Measurements from ENCODE around the gene SEMA4F. TPM values are rescaled to one million over a fixed set of nuclear protein-coding genes. Genes with fewer than 3 reads are reported as not detected.

The SEMA4F gene
- total RNA-seq, 1 experiment from 2014 or later = 6.6 TPM

DNA sequence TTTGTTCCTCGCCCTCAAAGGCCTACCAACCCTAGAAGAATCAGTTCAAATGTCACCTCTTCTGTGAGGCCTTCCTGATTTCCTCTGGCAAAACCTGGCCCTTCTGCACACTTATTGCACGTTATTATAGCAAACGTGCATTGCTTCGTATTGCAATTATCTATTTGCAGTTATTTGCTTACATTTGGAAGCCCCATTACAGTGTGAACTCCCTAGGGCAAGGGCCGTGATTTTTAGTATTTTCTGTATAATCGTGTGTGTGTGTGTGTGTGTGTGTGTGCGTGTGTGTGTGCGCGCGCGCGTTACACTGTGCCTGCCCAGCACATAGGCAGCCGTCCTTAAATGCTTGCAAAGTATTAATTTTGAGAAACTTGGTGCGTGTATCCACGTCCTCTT is 460 bp upstream of the SEMA4F start:
- Histone ChIP-seq H2AFZ (ENCODE audit: low read length) (no peak overlapping the region), H2BK20ac (ENCODE audit: low read depth, low read length, poor library complexity, severe bottlenecking) (no peak overlapping the region), H3K9me3 (ENCODE audit: control insufficient read depth, low read depth, low read length) (no peaks in the 10 kb centered on the region), H3K27me3 (ENCODE audit: insufficient read depth, low read length) (peaks cover 15% of the 10 kb centered on the region), H3K14ac (ENCODE audit: insufficient read depth, low read length) (no peak overlapping the region), H3K4me1 (ENCODE audit: insufficient read depth, low read length) (no peaks in the 10 kb centered on the region; the same call in 1 of the 2 replicates), H2BK120ac (ENCODE audit: low read depth, low read length, poor library complexity, severe bottlenecking) (no peak overlapping the region), H3K9ac (ENCODE audit: extremely low read depth, insufficient read length, low read length) (no peak overlapping the region), H2BK15ac (ENCODE audit: low read depth, low read length) (no peak overlapping the region), H3K56ac (ENCODE audit: insufficient read length, low read depth, low read length) (no peak overlapping the region), H3K23me2 (ENCODE audit: insufficient read length, low read depth, low read length, poor library complexity, severe bottlenecking) (peaks cover 11% of the 10 kb centered on the region), H4K91ac (ENCODE audit: insufficient read length, low read depth, low read length) (no peak overlapping the region), H2AK5ac (ENCODE audit: insufficient read length, low read length) (no peak overlapping the region), H4K20me1 (ENCODE audit: control insufficient read depth, insufficient read depth, insufficient read length) (no peaks in the 10 kb centered on the region), H3K23ac (ENCODE audit: insufficient read length, low read depth, low read length) (no peak overlapping the region), H3K27ac (ENCODE audit: insufficient read length, low read depth, low read length) (no peak overlapping the region), H3T11ph (ENCODE audit: low read length) (no peak overlapping the region), H4K5ac (ENCODE audit: insufficient read length, low read depth, low read length) (no peak overlapping the region), H2BK5ac (ENCODE audit: insufficient read length, low read length) (no peak overlapping the region), H2BK12ac (ENCODE audit: insufficient read length, low read depth, low read length) (no peak overlapping the region), H3K4me2 (ENCODE audit: insufficient read depth, insufficient read length, low read length) (peak overlapping the region; percentile 58), H3K4ac (ENCODE audit: low read depth, low read length) (no peak overlapping the region), H3K79me1 (ENCODE audit: insufficient read depth, low read depth, low read length, poor library complexity, severe bottlenecking) (no peaks in the 10 kb centered on the region), H3K18ac (ENCODE audit: insufficient read length, low read depth, low read length) (no peak overlapping the region), H3K79me2 (ENCODE audit: insufficient read depth, low read length) (no peaks in the 10 kb centered on the region), H4K8ac (replicated peaks; ENCODE audit: insufficient read length, low read depth, low read length) (no peak overlapping the region)
- H3K9me3 Mint-ChIP-seq = peaks cover 0 to 14% of the 10 kb centered on the region in 2 experiments; a peak in 2 of 5 replicates
- no peak overlapping the region; a peak in 1 of 7 replicates for H3K27ac Mint-ChIP-seq
- peak overlapping the region; percentile 61 to 80 for H3K4me3 Mint-ChIP-seq
- no CpG with 5 or more reads among the region's 15 CpGs for WGBS (ENCODE audit: extremely low coverage, insufficient read length, low lambda C conversion rate)
- no peak for DNase-seq
- peaks cover 0 to 5% (median 0%) of the 10 kb centered on the region in 3 experiments; a peak in 2 of 7 replicates for H3K36me3 Mint-ChIP-seq (ENCODE audit: insufficient read depth in 1 of 3, low read depth in 3 of 3)
- H3K4me1 Mint-ChIP-seq = peaks cover 5% of the 10 kb centered on the region in 2 experiments
- TF ChIP-seq, protein P1, sequence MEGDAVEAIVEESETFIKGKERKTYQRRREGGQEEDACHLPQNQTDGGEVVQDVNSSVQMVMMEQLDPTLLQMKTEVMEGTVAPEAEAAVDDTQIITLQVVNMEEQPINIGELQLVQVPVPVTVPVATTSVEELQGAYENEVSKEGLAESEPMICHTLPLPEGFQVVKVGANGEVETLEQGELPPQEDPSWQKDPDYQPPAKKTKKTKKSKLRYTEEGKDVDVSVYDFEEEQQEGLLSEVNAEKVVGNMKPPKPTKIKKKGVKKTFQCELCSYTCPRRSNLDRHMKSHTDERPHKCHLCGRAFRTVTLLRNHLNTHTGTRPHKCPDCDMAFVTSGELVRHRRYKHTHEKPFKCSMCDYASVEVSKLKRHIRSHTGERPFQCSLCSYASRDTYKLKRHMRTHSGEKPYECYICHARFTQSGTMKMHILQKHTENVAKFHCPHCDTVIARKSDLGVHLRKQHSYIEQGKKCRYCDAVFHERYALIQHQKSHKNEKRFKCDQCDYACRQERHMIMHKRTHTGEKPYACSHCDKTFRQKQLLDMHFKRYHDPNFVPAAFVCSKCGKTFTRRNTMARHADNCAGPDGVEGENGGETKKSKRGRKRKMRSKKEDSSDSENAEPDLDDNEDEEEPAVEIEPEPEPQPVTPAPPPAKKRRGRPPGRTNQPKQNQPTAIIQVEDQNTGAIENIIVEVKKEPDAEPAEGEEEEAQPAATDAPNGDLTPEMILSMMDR (conservative IDR thresholded peaks at IDR 0.05) = no peak
- peaks cover 41% of the 10 kb centered on the region for H3K27me3 Mint-ChIP-seq (ENCODE audit: low read depth)

Measured in H9 (cell line).